Right atrium auricular region (tissue), 2 donors: ENCODE results near the gene ATG7. TPM values are rescaled to one million over a fixed set of nuclear protein-coding genes. Genes with fewer than 3 reads are reported as not detected.

Experiments used
- DNase-seq: peaks from one replicate; pipeline ENCODE4 v3.0.0-alpha.2; 2019; ENCODE audit warnings: low spot score
- H3K27ac ChIP-seq, 2 donors: fragments of 200-600 bp; sonication (generic); 1 replicate in 1 of 2; 2 replicates in 1 of 2; pipeline ENCODE4 v1.5.1; 2016 to 2019
- H3K27me3 ChIP-seq, 2 donors: fragments of 200-600 bp; sonication (generic); one replicate each; pipeline versions ENCODE4 v1.5.1 to v1.6.0; 2017 to 2019
- H3K36me3 ChIP-seq: fragments of 200-600 bp; sonication (generic); one replicate; pipeline ENCODE4 v1.5.1; 2016
- H3K4me1 ChIP-seq, 2 donors: fragments of 200-600 bp; sonication (generic); one replicate each; pipeline versions ENCODE4 v1.5.1 to v1.6.0; 2017 to 2019
- H3K4me3 ChIP-seq, 2 donors: fragments of 200-600 bp; sonication (generic); 1 replicate in 1 of 2; 2 replicates in 1 of 2; pipeline ENCODE4 v1.5.1; 2017 to 2019; ENCODE audit warnings: mild to moderate bottlenecking in 1 of 2, moderate library complexity in 1 of 2
- H3K9me3 ChIP-seq, 2 donors: fragments of 200-600 bp; sonication (generic); one replicate each; pipeline ENCODE4 v1.5.1; 2019
- CTCF ChIP-seq, 2 donors: fragments of 200-600 bp; sonication (generic); IDR thresholded peaks; one replicate each; pipeline ENCODE4 v1.5.1; 2019; ENCODE audit warnings: antibody characterized with exemption in 2 of 2
- total RNA-seq, 2 donors: library from RNA; depleted of rRNA; stranded (reverse); fragments of >200 nt; gene quantifications; one replicate each; pipeline ENCODE4 v1.1.0, GENCODE V29; 2016

Gene ATG7
- total RNA-seq, 2 donors from 2014 or later, result 15.2 to 23.8 TPM

- no peaks in the 10 kb centered on the region for H3K9me3 ChIP-seq
- H3K4me1 ChIP-seq, result no peaks in the 10 kb centered on the region
- H3K4me3 ChIP-seq, result no peak overlapping the region
- no peaks in the 10 kb centered on the region for H3K27me3 ChIP-seq
- no peak for TF ChIP-seq CTCF (IDR thresholded peaks at IDR 0.05)
- H3K27ac ChIP-seq, result no peak overlapping the region
- no peaks in the 10 kb centered on the region for H3K36me3 ChIP-seq
- DNase-seq, result no peak
Measured at GRCh38 chr3:11258958-11259357, 13.2 kb upstream of the ATG7 start.

- TF ChIP-seq CTCF (IDR thresholded peaks at IDR 0.05), result no peak
- Histone ChIP-seq H3K4me3 (no peak overlapping the region), H3K4me1 (no peaks in the 10 kb centered on the region), H3K36me3 (no peaks in the 10 kb centered on the region), H3K27ac (no peak overlapping the region), H3K27me3 (no peaks in the 10 kb centered on the region), H3K9me3 (no peaks in the 10 kb centered on the region)
- DNase-seq, result no peak
Measured at GRCh38 chr3:11260460-11260859, 11.7 kb upstream of the ATG7 start.

GRCh38 chr3:11269007-11269406 lies 3.2 kb upstream of the ATG7 start:
- Histone ChIP-seq H3K27me3 (no peaks in the 10 kb centered on the region), H3K27ac (no peak overlapping the region), H3K9me3 (no peaks in the 10 kb centered on the region), H3K36me3 (no peaks in the 10 kb centered on the region), H3K4me1 (peaks cover 0 to 13% of the 10 kb centered on the region in 2 donors), H3K4me3 (no peak overlapping the region)
- TF ChIP-seq CTCF (IDR thresholded peaks at IDR 0.05), result no peak
- DNase-seq, result no peak

- no peak for TF ChIP-seq CTCF (IDR thresholded peaks at IDR 0.05)
- Histone ChIP-seq H3K36me3 (no peaks in the 10 kb centered on the region), H3K4me1 (peaks cover 0 to 13% of the 10 kb centered on the region in 2 donors), H3K4me3 (peak overlapping the region; percentile 74 to 79), H3K27ac (peak overlapping the region; percentile 68 to 80), H3K9me3 (no peaks in the 10 kb centered on the region), H3K27me3 (no peaks in the 10 kb centered on the region)
- no peak for DNase-seq
Measured at GRCh38 chr3:11272906-11273574, 843 bp downstream of the ATG7 start.

- H3K27me3 ChIP-seq, result no peaks in the 10 kb centered on the region
- no peak for DNase-seq
- peaks cover 0 to 13% of the 10 kb centered on the region in 2 donors for H3K4me1 ChIP-seq
- H3K9me3 ChIP-seq, result no peaks in the 10 kb centered on the region
- H3K27ac ChIP-seq, result peak overlapping the region in 1 of 2 donors; percentile 27
- H3K36me3 ChIP-seq, result no peaks in the 10 kb centered on the region
- H3K4me3 ChIP-seq, result no peak overlapping the region
- no peak for TF ChIP-seq CTCF (IDR thresholded peaks at IDR 0.05)
Measured at GRCh38 chr3:11273891-11274291, 1.7 kb downstream of the ATG7 start.
